Transverse colon (tissue), 4 donors: ENCODE measurements around the gene CCDC148.

ENCODE experiments used
- POLR2AphosphoS5 ChIP-seq, 3 donors: sonication (generic); formaldehyde crosslinking; IDR thresholded peaks; one replicate each; pipeline ENCODE4 v1.6.1; 2016; ENCODE audit warnings: antibody characterized with exemption in 3 of 3
- TF ChIP-seq, protein P1 (sequence below), 5 experiments: fragments of 200-600 bp in 3 of 5; fragments of 450-650 bp in 2 of 5; sonication (generic) in 3 of 5; IDR thresholded peaks; 1 replicate in 2 of 5; 2 replicates in 3 of 5; pipeline ENCODE4 v1.5.1; 2016 to 2017; ENCODE audit warnings: antibody characterized with exemption in 5 of 5, inconsistent platforms in 3 of 5, mild to moderate bottlenecking in 2 of 5, moderate library complexity in 1 of 5

DNA sequence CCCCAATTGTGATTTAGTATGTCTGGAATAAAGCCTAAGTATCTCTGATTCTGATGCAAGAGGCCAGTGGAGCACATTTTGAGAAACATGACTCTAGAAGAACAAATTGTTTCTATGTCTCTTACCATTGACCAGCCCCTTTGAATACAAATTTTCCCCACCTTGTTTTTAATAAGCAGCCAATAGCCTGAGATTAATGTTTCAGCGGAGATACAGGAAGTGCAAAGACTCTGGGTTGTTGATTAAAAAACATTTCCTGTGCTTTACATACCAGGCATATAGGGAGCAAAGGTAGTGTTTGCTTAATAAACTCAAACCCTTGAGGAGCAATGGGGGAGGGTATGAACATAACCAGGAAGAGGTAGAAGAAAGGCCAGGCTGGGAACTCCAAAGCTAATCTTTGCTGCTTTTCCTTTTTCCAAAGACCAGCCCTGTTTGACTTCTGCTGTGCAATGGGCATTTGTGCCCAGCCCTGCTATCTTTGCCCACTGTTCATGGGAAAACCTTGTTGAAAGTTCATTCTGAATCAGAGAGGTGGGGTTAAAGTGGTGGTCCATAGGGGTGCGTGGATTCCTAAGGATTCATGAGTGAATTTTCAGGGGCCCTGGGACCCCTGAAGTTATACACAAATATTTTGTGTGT, 325.6 kb downstream of the CCDC148 start:
- TF ChIP-seq, protein P1, sequence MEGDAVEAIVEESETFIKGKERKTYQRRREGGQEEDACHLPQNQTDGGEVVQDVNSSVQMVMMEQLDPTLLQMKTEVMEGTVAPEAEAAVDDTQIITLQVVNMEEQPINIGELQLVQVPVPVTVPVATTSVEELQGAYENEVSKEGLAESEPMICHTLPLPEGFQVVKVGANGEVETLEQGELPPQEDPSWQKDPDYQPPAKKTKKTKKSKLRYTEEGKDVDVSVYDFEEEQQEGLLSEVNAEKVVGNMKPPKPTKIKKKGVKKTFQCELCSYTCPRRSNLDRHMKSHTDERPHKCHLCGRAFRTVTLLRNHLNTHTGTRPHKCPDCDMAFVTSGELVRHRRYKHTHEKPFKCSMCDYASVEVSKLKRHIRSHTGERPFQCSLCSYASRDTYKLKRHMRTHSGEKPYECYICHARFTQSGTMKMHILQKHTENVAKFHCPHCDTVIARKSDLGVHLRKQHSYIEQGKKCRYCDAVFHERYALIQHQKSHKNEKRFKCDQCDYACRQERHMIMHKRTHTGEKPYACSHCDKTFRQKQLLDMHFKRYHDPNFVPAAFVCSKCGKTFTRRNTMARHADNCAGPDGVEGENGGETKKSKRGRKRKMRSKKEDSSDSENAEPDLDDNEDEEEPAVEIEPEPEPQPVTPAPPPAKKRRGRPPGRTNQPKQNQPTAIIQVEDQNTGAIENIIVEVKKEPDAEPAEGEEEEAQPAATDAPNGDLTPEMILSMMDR (IDR thresholded peaks at IDR 0.05), result no peak
- TF ChIP-seq POLR2AphosphoS5 (IDR thresholded peaks at IDR 0.05), result peak in 1 of 3 donors; percentile 36
